HepG2 (cell line): ENCODE data around the gene ZNF385B. TPM values are rescaled to one million over a fixed set of nuclear protein-coding genes. Genes with fewer than 3 reads are reported as not detected.

Source experiments
- ATAC-seq: fragments of 200-7000 bp; cut with Tn5 transposase; 3 replicates; pipeline ENCODE4 v1.9.1; 2020; ENCODE audit warnings: mild to moderate bottlenecking, moderate library complexity
- BruUV-seq: library from RNA; stranded (reverse); fragments of 400-500 nt; replicated peaks from 2 replicates; lab custom pipeline; 2021; lab: Mats Ljungman, UMichigan
- CTCF ChIA-PET: fragments of 300-600 bp; formaldehyde crosslinking; extraction: SDS; loops from one replicate; lab custom pipeline; 2021; ENCODE audit warnings: low total read pairs, inconsistent platforms, low intra/inter-chr PET ratio; lab: Yijun Ruan, JAX
- POLR2A ChIA-PET: fragments of 350-600 bp; sonication (Branson Sonifier 250); formaldehyde crosslinking; loops from one replicate; lab custom pipeline; 2020; ENCODE audit warnings: antibody characterized with exemption, inconsistent platforms; lab: Yijun Ruan, JAX
- DNase-seq: peaks from one replicate; pipeline ENCODE4 v3.0.0-alpha.2; 2015; ENCODE audit warnings: low spot score
- FAIRE-seq: peaks from 3 replicates; lab custom pipeline; 2011; peaks lifted over from hg19 to GRCh38; lab: Jason Lieb, UNC
- H2AFZ ChIP-seq: one replicate; pipeline ENCODE4 v1.6.1; 2011; ENCODE audit warnings: low read length, inconsistent platforms
- H3K27ac ChIP-seq: fragments of 300-600 bp; 3 replicates; pipeline ENCODE4 v1.8.0; 2011; ENCODE audit warnings: mixed run types, mild to moderate bottlenecking, mixed read lengths, low read length, inconsistent platforms; ENCODE audit not compliant: insufficient read depth; ENCODE audit errors: extremely low read length
- H3K27me3 ChIP-seq, 2 experiments: fragments of 200-600 bp in 1 of 2; 2 replicates in 1 of 2; 3 replicates in 1 of 2; pipeline versions ENCODE4 v1.6.0 to v1.8.0; 2011; ENCODE audit warnings: low read length in 2 of 2, mild to moderate bottlenecking in 2 of 2, moderate library complexity in 2 of 2, inconsistent platforms in 1 of 2; ENCODE audit not compliant: insufficient read depth in 2 of 2, control insufficient read depth in 1 of 2
- H3K36me3 ChIP-seq, 2 experiments: fragments of 200-600 bp in 1 of 2; replicated peaks in 1 of 2; 2 replicates in 1 of 2; 3 replicates in 1 of 2; pipeline versions ENCODE4 v1.5.1 to v1.8.0; 2011; ENCODE audit warnings: low read length in 2 of 2, inconsistent platforms in 1 of 2; ENCODE audit not compliant: insufficient read depth in 2 of 2, control insufficient read depth in 1 of 2
- H3K4me1 ChIP-seq: 2 replicates; pipeline ENCODE4 v1.5.1; 2012; ENCODE audit warnings: low read length, inconsistent platforms; ENCODE audit not compliant: insufficient read depth
- H3K4me2 ChIP-seq: 2 replicates; pipeline ENCODE4 v1.6.0; 2011; ENCODE audit warnings: low read depth, low read length, inconsistent platforms
- H3K4me3 ChIP-seq, 3 experiments: fragments of 200-600 bp in 1 of 3; sonication (generic), shearing (Covaris generic) in 1 of 3; replicated peaks in 1 of 3; 2 replicates each; pipeline ENCODE4 v1.5.1; 2011 to 2016; ENCODE audit warnings: low read length in 3 of 3, inconsistent platforms in 2 of 3, low read depth in 2 of 3, mild to moderate bottlenecking in 2 of 3, control low read depth in 1 of 3, mixed read lengths in 1 of 3; ENCODE audit not compliant: insufficient read depth in 1 of 3
- H3K79me2 ChIP-seq: one replicate; pipeline ENCODE4 v1.6.1; 2011; ENCODE audit warnings: low read length, inconsistent platforms; ENCODE audit not compliant: insufficient read depth
- H3K9ac ChIP-seq: 2 replicates; pipeline ENCODE4 v1.6.0; 2011; ENCODE audit warnings: mild to moderate bottlenecking, low read depth, low read length, inconsistent platforms; ENCODE audit not compliant: insufficient read depth
- H3K9me3 ChIP-seq: 2 replicates; pipeline ENCODE4 v1.5.1; 2012; ENCODE audit warnings: mild to moderate bottlenecking, low read length
- H4K20me1 ChIP-seq: 2 replicates; pipeline ENCODE4 v1.6.0; 2011; ENCODE audit warnings: inconsistent platforms, mild to moderate bottlenecking, low read length, moderate library complexity; ENCODE audit not compliant: insufficient read depth
- AGO1 ChIP-seq: fragments of 200-400 bp; formaldehyde crosslinking; IDR thresholded peaks from 2 replicates; pipeline ENCODE4 v1.6.1; 2017; ENCODE audit warnings: mild to moderate bottlenecking, low read depth, low read length, moderate library complexity; ENCODE audit not compliant: poor library complexity, severe bottlenecking
- ARHGAP35 ChIP-seq: sonication (generic); formaldehyde crosslinking; IDR thresholded peaks from 2 replicates; pipeline ENCODE4 v1.9.0; 2022; ENCODE audit warnings: mild to moderate bottlenecking, inconsistent platforms, moderate library complexity, missing genetic modification reagents, borderline replicate concordance
- IKZF5 ChIP-seq: IDR thresholded peaks from 2 replicates; pipeline ENCODE4 v1.6.1; 2018; ENCODE audit warnings: missing genetic modification reagents, mild to moderate bottlenecking, missing compliant biosample characterization
- PHF5A ChIP-seq: IDR thresholded peaks from one replicate; pipeline ENCODE4 v1.6.1; 2018; ENCODE audit warnings: low read depth, missing genetic modification reagents; ENCODE audit not compliant: unreplicated experiment
- PLSCR1 ChIP-seq: sonication (generic); formaldehyde crosslinking; IDR thresholded peaks from 2 replicates; pipeline ENCODE4 v1.5.0; 2020; ENCODE audit warnings: missing genetic modification reagents, mild to moderate bottlenecking, borderline replicate concordance
- SYNCRIP ChIP-seq: fragments of 200-400 bp; formaldehyde crosslinking; IDR thresholded peaks from 2 replicates; pipeline ENCODE4 v1.6.1; 2018; ENCODE audit warnings: mild to moderate bottlenecking, low read depth, low read length; ENCODE audit not compliant: insufficient read depth
- TGIF2 ChIP-seq: IDR thresholded peaks from 2 replicates; pipeline ENCODE4 v1.6.1; 2016; ENCODE audit warnings: control low read depth, missing compliant biosample characterization
- TMF1 ChIP-seq: sonication (generic); formaldehyde crosslinking; IDR thresholded peaks from 2 replicates; pipeline ENCODE4 v1.8.1; 2022; ENCODE audit warnings: low read depth, missing genetic modification reagents
- ZBTB7A ChIP-seq: sonication (generic); formaldehyde crosslinking; IDR thresholded peaks from 2 replicates; pipeline ENCODE4 v1.8.0; 2022; ENCODE audit warnings: mild to moderate bottlenecking, missing genetic modification reagents
- ZGPAT ChIP-seq: IDR thresholded peaks from 2 replicates; pipeline ENCODE4 v1.6.1; 2016; ENCODE audit warnings: mild to moderate bottlenecking
- ZNF569 ChIP-seq: sonication (generic); formaldehyde crosslinking; IDR thresholded peaks from 2 replicates; pipeline ENCODE4 v1.5.0; 2020; ENCODE audit warnings: mild to moderate bottlenecking, missing genetic modification reagents, moderate library complexity, borderline replicate concordance
- ZNF572 ChIP-seq: sonication (generic); formaldehyde crosslinking; IDR thresholded peaks from 2 replicates; pipeline ENCODE4 v1.5.1; 2020; ENCODE audit warnings: mild to moderate bottlenecking, missing genetic modification reagents
- WGBS: methylation state at CpG from one replicate; pipeline ENCODE4 v1.1.6; 2017; ENCODE audit warnings: low lambda C conversion rate; 5-methylcytosine and 5-hydroxymethylcytosine counted together
- in situ Hi-C: cut with HindIII; loops from 2 replicates; pipeline ENCODE4 v1.10.0; 2017; ENCODE audit warnings: low pct_unique_long_range_greater_than_20kb; ENCODE audit not compliant: extremely low pct_ligation_motif_present
- intact Hi-C: fragments of 100-400 bp; cut with micrococcal nuclease; formaldehyde crosslinking; loops from one replicate; pipeline ENCODE4 v1.10.0; 2022; ENCODE audit not compliant: unreplicated experiment
- polyA plus RNA-seq, 8 experiments: library from polyadenylated mRNA; depleted of rRNA in 3 of 8; stranded (reverse) in 7 of 8; unstranded in 1 of 8; fragments of >200 nt; fragmentation: Illumina TruSeq in 4 of 8; extraction: Trizol in 4 of 8; gene quantifications; 2 replicates each; pipeline versions ENCODE4 v1.2.1 to v1.2.3, GENCODE V29; 2011 to 2016; ENCODE audit warnings: low read depth in 4 of 8, missing spikeins in 1 of 8, mixed read lengths in 1 of 8; ENCODE audit not compliant: insufficient read depth in 1 of 8
- total RNA-seq, 5 experiments: library from RNA; depleted of rRNA; stranded (reverse); fragments of >200 nt; fragmentation: Illumina TruSeq; extraction: Trizol; gene quantifications; 2 replicates each; pipeline ENCODE4 v1.2.3, GENCODE V29; 2016; ENCODE audit warnings: low read depth in 1 of 5
- TF ChIP-seq, protein P1 (sequence below): sonication (generic); formaldehyde crosslinking; IDR thresholded peaks from 2 replicates; pipeline ENCODE4 v1.5.0; 2020; ENCODE audit warnings: missing genetic modification reagents

Gene ZNF385B
- total and polyA plus RNA-seq, 2 of the 13 experiments (the other 11 are each of a cell fraction or from before 2014, with no cell fraction given) = 3.3 to 6.7 TPM

DNA sequence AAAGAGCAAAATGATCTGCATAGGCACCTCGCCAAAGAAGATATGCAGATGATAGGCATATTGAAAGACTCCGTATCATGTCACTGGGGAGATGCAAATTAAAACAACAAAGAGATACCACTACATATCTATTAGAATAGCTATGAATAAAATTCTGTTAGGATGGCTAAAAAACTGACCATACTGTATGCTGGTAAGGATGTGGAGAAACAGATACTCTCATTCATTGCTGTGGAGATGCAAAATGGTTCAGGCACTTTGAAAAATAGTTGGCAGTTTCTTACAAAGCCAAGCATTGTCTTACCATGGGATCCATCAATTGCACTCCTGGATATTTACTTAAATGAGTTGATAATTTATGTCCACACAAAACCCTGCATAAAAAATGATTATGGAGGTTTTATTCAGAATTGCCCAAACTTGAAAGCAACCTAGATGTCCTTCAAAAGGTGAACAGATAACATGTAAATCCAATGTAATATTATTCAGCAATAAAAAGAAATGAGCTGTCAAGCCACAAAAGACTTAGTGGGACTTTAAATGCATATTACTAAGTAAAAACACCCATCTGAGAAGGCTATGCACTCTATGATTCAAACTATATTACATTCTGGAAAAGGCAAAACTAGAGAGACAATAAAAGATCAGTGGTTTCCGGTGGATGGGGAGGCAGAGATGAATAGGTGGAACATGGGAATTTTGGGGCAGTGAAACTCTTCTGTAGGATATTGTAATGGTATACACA is 31.2 kb downstream of the ZNF385B start:
- 0 out of 5 replicates have a peak, but pooled peaks cover 0 to 6% of the 10 kb centered on the region in 2 experiments for H3K27me3 ChIP-seq
- TF ChIP-seq ZGPAT (CRISPR knock-in tag) = no peak
- TF ChIP-seq TMF1 (CRISPR knock-in tag) = no peak
- TF ChIP-seq TGIF2 (CRISPR knock-in tag) = no peak
- no peak for TF ChIP-seq ARHGAP35 (CRISPR knock-in tag)
- TF ChIP-seq ZBTB7A (CRISPR knock-in tag) = no peak
- TF ChIP-seq PLSCR1 (CRISPR knock-in tag) = no peak
- TF ChIP-seq, protein P1, sequence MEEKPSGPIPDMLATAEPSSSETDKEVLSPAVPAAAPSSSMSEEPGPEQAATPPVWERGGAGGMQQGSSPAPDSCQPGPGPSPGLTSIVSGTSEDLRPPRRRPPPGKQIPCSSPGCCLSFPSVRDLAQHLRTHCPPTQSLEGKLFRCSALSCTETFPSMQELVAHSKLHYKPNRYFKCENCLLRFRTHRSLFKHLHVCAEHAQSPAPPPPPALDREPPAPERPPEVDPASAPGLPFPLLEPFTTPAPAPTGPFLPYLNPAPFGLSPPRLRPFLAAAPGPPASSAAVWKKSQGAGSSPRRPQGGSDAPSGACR = no peak
- no peak for TF ChIP-seq SYNCRIP
- no peak for TF ChIP-seq ZNF572
- no peak for TF ChIP-seq AGO1
- no peak for TF ChIP-seq IKZF5
- TF ChIP-seq PHF5A = no peak
- TF ChIP-seq ZNF569 (CRISPR knock-in tag) = no peak
- no peaks in the 10 kb centered on the region for H3K36me3 ChIP-seq
- 51% methylated on average over 3 of the region's 3 CpGs for whole genome bisulfite sequencing
- no peak overlapping the region for H3K27ac ChIP-seq
- no peak for DNase-seq
- ChIA-PET CTCF (no interaction called here), POLR2A (no interaction called here)
- no peaks in the 10 kb centered on the region for H4K20me1 ChIP-seq
- no peak overlapping the region for H3K4me2 ChIP-seq
- no peaks in the 10 kb centered on the region for H3K4me1 ChIP-seq
- H3K9ac ChIP-seq = no peak overlapping the region
- no peak overlapping the region for H3K4me3 ChIP-seq
- ATAC-seq = no peak
- no peak overlapping the region for H2AFZ ChIP-seq
- in situ Hi-C loops (no loop called here), intact Hi-C loops (no loop called here)
- no peaks in the 10 kb centered on the region for H3K79me2 ChIP-seq
- no peak for FAIRE-seq
- no peaks in the 10 kb centered on the region for H3K9me3 ChIP-seq
- no TSS peak for BruUV-seq
